Stimulated activated CD4-positive, alpha-beta T cell treated with anti-CD3 and anti-CD28 coated beads, Interleukin-1b, Interleukin-23, amount 100 ng/mL, for 4 hours (primary cell): Measurements from ENCODE around the gene SLX9.
"Not testable (repeated sequence)": the region's sequence is repeated elsewhere in the genome, so short reads cannot be mapped to it uniquely, and the experiment has no call there.

Experiments
- DNase-seq, 2 donors: peaks; one replicate each; pipeline ENCODE4 v3.0.0-alpha.2; 2020; ENCODE audit warnings: low read depth in 2 of 2

SLX9 gene

DNA sequence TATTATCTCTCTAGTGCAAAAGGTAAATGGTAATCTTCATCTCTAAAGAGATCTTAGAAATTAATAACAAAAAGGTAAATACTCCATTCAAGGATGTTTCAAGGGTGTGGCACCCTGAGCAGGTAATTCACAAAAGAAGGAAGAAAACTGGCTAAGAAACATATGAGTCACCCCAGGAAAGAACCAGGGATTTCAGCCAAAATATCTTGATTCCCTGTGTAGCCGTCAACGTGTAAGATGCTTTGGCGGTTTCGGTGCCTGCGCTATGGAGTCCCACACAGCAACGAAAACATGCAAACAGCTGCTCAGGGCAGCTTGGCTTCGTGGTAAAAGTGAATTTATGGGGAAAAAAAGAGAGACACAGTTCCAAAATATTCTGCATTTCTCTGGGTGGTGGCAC is 22.9 kb upstream of the SLX9 start:
- DNase-seq = no peak

DNA sequence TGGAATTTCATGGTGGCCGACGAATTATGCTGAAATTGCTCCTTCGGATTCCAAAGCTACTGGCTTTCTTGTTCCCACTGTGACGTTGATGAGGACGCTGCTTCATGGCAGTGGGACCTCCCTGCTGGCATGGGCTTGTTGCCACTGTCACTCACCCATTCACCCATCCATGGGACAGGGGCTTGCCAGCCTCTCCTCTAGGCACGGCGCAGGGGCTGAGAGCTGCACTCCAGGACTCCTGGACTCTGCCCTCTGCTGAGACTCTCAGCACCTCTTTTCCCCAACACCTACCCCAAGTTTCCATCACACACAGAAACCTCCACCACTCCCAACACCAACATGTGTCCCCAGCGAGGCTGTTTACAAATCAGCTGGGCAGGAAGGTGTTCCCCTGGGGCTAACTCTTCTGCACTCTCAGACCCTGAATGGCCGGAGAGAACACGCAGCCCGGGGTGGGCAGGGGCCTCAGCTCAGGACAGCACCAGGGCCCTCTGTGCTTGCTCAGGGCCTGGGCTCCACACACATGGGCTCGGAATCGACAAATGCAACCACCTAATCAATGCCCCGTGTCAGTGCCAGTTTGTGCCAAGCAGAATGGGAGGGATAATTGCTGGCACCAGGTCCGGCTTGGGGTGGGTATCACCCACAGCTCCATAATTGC is 22.3 kb upstream of the SLX9 start:
- no peak for DNase-seq

DNA sequence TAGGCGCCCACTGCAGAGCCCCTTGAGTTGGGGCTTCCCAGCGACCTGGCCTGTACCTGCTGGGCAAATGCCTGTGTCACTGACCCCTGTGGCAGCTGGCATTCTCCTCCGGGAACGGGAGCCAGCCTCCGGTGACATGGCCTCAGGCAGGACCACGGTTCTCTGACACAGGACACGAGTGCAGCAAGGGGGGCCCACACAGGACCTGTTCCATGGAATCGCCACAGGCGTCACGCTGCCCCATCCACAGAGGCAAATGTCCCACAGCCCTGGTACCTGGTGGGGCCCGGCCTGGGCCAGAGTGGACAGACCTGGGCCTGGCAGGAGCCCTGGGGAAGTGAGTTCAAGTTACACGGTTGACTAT is 21.7 kb upstream of the SLX9 start:
- DNase-seq = no peak

DNA sequence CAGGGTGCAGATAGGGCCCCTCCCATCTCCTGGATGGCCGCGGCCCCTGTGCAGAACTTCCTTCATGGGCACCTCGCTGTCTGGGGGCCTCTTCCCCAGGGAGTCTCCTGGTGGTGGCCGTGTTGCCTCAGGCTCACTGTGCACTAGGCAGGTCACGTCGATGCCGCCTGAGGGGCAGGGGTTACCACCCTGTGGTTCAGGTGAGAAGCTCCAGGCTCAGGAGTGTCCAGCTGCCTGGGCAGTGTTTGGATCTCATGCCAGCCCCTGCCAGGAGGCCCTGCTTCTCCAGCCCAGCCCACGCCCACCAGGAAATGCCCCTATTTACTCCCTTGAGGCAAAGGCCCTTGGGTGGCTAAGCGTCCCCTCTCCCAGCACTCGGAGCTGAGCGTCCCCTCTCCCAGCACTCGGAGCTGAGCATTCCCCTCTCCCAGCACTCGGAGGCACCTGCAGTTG is 21.2 kb upstream of the SLX9 start:
- DNase-seq = no peak

DNA sequence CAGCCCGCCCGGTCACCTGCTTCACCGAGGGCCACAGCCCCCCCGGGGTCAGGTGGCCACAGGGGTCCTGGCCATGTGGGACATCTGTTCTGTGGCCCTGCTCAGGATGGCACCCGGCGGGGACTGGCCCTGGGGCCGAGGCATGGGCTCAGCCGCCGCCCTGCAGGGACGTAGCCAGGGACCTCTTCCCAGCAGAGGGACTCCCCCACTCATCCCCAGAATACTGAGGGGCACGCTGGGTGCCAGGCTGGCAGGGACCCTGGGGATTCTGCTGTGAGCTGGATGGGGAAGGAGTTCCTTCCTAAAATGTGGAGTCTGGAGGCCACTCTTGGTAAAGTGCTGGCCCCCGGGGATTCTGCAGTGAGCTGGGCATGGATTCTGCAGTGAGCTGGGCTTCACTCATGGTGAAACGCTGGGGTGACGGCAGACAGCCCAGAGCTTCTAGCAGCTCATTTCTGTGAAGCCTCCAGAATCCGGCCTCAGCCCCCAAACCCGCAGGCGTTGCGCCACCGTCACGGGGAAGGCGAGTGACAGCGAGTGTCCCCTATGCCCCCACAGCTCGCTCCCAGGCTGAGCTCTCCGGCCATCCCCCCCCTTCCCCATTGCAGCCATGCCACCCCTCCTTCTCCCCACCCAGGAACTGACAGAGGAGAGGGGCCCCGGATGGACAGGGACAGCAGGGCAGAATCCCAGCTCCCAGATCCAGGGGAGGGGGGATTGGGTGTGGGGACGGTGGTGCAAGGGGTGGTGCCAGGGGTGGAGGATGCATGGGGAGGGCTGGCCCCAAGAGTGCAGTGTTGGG is 20.5 kb upstream of the SLX9 start:
- no peak for DNase-seq

DNA sequence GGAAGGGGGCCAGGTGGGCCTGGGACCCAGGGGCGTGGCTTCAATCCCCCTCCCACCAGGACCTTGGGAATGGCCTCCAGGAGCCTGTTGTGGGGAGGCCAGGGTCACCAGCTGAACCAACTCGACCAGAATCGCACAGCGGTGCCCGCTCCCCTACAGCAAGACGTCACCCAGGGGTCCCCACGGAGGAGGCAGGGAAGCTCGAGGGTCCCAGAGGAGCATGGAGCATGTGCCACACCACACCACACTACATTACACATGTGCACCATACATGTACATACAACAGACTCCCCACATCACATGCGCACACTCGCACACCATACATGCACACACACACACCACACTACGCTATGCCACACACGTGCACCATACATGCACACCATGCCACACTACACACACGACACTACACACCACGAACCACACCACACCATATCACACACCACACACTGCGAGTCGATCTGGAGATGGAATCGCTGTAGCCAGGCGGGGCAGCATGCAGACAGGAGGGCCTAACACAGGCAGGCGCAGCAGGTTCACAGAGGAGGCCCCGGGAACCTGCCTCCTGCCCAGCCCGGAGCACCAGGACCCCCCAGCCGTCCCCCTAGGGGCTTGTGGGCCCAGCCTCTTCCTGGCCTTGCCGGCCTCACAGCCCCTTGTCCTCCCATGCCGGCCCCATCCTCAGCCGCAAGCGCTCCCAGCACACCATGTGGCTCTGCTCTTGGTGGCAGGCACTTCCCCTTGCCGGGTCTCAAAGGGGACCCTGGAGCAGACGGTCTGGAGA is 19.7 kb upstream of the SLX9 start:
- DNase-seq = no peak

DNA sequence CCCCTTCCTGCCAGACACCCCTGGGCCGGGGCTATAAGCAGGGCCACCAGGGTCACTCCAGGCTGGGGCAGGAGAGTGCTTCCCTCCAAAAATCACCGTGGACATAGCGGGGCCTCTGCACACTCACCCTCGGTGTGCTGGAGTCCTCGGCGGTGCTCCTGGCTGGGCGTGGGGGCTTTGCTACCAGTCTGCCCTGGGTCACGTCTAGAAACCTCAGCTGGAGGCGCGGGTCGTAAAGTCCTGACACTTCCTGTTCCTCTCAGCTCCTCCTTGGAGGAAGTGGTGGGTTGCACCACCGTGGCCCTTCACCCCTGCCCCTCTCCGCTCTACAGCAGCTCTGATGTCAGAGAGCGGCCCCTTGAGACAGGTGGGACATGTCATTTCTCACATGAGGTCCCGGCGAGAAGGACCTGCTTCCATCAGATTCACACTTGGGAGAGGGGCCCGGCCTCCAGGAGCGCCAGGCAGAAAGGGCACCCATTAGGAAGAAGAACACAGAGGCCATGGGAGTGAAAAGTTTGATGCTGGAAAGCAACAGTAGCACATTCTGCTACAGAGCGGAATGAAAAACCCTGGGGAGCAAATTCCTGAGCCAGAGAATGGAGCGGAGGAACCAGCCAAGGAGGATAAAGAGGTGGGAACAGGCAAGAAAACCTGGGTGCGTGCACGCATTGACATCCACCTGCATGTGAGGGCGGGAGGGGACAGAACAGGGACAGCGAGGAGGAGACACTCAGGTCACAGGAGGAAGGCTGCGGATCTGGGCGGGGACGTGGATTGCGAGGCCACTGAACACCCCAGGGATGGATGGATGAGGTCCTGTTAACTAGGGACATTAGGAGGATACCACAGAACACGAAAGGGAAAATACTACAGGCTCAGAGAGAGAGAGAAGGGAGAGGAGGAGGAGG is 18.9 kb upstream of the SLX9 start, which contains the start of gene ITGB2:
Gene ITGB2 (minus strand): TSS at position 206 of the 911 bp plus-strand sequence. CDS start 10,117 bp downstream, outside the sequence.
- DNase-seq = peak in 1 of 2 donors; percentile 48

DNA sequence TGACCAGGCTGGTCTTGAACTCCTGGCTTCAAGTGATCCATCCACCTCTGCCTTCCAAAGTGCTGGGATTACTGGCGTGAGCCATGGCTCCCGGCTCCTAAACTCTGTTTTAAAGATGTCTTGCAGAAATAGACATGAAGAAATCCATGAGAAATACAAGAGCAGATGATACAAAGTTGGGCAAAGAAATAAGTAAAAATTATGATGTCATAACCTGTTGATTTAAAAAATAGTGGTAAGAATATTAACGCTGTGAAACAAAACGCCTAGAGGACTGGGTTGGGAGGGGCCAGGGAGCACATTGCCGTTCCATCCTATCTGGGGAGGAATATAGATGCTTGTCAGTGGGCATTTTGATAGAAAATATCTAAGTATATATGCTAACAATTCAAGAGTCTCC is 17.9 kb upstream of the SLX9 start:
- no peak for DNase-seq

DNA sequence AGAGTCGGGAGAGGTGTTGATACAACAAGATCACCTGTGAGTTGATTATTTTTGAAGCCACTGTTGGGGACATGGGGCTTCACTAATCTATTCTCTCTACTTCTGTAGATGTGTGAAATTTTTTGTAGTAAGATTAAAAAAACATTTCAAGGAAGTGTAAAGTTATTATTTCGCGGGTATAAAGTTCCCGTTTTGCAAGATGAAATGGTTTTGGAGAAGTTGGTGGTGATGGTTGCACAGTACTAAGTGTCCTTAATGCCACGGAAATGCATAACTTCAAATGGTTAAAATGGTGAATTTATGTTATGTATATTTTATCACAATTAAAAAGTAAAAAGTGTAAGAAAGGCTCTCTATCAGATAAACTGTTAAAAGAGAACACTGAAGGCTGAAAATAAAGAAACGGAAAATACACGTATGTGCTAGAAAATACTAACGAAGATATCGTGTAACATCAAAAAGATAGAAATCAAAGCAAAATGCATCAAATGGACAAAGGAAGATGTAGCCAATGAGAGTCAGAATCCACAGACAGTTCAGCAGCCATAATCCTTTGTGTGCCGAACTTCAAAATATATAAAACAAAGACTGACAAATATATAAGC is 16.2 kb upstream of the SLX9 start:
- no peak for DNase-seq

DNA sequence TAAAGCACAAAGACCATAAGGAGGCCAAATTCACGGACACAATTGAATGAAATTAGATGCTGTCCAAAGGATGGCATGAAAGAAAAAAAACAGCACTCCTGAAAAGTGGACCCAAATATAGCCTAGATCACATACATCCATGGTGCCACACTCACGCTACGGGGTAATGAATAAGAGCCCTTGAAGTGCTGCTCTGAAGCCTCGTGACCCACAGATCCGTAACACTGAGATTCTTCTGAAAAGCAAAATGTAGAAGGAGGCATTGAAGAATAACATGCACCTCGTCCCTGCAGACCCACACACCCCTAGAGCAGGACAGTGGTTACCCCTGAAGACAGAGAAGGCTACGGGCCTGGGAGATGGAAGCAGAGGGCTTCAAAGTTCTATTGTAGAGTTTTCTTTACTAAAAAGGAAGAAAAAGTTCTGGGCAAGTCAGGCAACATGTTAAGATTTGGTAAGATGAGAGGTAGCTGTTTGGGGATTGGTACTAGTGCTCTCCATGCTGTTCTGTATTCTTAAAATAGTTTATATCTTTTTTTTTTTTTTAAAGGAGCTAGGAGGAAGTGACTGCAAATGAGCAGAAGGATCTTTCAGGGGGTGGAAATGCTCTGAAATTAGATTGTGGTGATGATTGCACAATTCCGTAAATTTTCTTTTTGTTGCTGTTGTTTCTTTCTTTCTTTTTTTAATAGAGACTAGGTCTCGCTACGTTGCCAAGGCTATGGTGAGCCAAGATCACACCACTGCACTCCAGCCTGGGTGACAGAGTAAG is 15.0 kb upstream of the SLX9 start:
- no peak for DNase-seq

DNA sequence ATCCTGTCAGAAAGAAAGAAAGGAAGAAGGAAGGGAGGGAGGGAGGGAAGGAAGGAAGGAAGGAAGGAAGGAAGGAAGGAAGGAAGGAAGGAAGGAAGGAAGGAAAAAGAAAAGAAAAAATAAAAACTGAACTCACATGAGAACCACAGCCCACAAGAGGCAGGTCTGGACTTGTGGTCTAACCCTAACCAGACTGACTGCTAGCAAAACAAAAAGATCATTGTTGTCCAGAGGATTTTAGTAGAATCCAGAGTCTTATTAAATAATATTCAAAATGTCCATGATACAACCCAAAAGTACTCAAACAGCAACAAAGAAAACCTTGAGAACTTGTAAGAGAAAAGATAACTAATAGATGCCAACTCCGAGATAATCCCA is 14.5 kb upstream of the SLX9 start:
- DNase-seq = no peak

DNA sequence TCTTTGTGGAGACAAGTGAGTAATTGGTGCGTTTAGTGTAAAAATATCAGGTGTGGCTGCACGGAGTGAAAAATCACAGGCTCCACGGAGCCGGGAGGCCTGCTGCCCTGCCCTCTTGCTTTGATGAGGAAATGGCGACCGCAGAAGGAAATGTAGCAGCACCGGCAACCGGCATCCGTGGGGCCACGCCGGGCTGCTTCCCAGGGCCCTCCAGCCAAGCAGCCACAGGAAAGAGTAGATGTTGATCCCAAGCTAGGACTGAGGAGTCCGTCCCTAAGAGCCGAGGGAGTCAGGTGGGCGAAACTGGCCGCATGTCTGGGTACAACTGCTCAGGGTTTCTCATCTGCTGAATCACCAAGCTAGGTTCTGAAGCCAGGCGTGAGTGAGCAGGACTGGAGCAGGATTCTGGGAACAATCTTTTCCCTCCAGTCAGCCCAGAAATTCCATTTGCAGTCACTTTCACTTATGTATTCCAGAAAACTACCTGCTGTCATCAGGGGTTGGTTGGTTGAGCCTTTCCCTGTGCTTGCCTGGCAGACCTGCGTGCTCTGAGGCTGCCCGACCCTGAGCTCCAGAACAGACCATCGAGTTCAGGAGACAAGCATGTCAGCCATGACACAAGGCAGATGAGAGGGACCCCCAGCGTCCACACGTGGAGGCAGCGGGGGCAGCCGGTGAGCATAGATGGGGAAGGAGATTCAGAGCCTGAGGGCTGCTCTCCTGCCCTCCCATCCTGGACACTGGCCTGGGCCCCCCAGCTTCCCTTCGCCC is 13.3 kb upstream of the SLX9 start:
- no peak for DNase-seq

DNA sequence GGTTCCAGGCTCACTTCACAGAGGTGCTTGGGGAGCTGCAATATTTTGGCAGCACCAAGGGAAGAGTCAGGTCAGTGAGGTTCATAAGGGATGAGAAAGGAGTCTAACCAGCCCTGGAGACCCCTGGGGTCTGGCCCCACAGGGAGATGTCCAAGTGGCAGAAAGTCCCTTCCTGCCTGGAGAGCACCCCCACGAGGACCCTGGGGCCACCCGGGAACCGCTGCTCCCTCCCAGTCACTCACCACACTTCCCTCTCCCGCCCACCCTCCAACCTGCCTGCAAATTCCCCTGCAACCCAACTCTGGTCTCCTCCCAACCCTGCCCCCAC is 12.6 kb upstream of the SLX9 start:
- DNase-seq = no peak

DNA sequence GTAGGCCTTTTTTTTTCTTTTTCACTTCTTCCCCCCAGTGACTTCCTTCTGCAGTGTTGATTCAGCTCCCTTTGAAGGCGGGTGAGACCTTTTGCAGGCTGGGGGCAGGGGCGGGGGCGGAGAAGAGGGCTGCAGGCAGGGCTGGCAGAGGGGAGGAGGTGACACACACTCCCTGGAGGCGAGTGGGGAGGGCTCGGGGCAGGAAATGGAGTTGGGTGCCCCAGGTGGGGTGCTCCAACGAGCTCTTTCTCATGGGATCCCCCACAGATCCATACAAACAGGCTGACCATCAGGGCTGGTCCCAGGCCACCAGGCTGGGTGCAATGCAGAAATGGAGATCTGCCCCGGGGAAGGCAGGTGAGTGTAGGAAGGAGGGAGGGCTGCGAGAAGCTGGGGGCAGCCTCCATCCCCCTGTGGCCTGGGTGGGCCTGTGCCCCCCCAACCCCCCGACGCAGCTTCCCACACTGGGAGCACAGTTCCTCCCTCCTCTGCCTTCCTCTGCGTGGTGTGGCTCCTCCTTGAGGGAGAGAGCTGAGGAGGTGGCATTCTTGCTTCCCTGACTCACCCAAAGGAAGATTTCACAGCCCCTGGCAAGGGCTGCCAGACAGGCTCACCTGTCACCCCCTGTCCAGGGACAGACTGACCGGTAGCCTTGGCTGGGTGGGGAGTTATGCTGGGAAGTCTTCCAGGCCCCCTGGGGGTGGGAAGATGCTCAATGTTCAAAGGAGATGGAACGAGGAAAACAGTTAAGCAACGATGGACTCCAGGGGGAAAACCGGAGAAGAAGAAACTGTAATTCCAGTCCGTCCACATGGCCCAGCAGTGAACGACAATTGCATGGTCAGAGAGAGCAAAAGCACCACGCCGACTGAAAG is 12.0 kb upstream of the SLX9 start:
- DNase-seq = peak; percentile 87 to 91

DNA sequence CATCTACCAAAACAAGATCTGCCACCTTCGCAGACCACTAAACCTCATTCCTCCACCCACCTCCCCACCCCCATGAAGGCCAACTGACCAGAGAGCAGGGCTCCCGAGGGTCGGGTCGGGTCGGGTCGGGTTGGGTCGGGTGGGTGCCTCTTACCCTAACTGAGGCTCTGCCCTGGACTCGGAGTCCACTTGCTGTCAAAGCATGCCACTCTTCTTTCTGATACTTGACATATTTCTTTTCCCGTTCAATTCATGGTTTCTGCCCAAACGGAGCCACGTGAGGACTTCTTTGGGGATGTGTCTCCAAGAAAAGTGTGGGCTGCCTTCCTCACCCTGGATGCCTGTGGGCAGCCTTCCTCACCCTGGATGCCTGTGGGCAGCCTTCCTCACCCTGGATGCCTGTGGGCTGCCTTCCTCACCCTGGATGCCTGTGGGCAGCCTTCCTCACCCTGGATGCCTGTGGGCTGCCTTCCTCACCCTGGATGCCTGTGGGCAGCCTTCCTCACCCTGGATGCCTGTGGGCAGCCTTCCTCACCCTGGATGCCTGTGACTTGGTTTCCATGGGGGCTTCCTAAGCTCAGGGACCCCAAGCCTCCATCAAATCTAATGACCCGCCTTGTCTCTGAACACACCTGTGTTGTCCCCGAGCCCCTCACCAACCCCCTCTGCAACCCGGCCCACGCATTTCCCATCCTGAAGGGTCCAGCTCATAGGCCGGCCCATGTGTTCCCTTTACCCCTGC is 11.2 kb upstream of the SLX9 start:
- DNase-seq = not testable (repeated sequence)

DNA sequence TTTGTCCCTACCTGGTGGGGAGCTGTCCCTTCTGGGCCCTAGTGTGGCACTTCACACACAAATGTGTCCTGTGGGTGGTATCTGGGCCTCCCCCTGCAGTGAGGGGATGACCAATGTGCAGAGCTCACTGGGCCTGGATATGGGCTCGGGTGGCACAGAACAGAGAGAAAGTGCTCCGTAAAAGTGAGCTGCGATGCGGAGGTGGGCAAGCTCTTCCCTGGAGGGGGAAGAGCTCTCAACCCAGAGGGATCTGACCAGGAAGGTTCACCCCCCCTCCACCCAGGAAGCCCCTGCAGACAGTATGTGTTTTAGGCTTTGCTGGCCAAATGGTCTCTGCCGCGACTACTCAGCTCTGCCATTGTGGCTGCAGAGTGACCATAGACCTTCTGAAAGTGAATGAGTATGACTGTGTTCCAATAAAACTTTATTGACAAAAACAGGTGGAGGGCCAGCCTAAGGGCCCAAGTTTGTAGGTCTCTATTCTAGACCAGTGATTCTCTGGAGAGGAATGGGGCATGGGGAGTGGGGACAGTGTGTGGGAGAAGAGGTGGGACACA is 10.5 kb upstream of the SLX9 start:
- DNase-seq = no peak

DNA sequence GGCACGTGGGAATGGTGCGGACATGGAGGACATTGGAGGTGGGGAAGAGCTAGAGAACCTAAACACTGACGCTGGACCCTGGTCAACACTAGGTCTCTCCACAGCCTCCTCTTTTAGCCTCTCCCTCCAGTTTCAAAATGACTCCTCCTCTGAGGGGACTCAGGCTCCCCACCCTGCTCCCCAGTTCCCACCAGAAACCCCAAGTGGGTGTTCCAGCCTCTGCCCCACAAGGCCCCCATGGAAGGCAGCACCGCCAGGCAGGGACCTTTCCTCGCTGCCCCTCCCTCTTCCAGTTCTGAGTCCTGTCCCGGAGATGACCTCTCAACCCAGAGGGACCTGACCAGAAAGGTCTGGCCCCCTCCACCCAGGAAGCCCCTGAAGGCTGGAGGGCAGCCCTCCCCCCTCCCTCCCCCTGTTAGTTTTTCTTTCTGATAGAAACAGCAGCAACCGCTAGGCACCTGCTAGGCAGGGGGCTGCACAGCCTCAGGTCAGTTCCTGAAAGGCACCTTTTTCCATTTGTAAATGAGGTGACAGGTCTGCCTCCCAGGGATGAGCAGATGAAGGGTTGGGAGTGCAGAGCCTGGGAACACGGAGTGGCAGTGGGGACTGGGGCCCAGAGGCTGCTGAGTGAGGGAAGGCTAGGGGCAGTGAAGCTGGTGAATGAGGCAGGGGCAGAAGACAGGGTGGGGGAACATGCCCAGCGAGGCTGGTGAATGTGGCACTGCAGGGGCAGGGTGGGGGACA is 9.9 kb upstream of the SLX9 start:
- DNase-seq = no peak
